CD4-positive, alpha-beta T cell treated with Interleukin-12 subunit alpha and Interleukin-12 subunit beta, for 1 hour (primary cell): ENCODE data around the gene OR2T4.

Experiments used
- DNase-seq: peaks from one replicate; pipeline ENCODE4 v3.0.0-alpha.2; 2020

The OR2T4 gene

DNA sequence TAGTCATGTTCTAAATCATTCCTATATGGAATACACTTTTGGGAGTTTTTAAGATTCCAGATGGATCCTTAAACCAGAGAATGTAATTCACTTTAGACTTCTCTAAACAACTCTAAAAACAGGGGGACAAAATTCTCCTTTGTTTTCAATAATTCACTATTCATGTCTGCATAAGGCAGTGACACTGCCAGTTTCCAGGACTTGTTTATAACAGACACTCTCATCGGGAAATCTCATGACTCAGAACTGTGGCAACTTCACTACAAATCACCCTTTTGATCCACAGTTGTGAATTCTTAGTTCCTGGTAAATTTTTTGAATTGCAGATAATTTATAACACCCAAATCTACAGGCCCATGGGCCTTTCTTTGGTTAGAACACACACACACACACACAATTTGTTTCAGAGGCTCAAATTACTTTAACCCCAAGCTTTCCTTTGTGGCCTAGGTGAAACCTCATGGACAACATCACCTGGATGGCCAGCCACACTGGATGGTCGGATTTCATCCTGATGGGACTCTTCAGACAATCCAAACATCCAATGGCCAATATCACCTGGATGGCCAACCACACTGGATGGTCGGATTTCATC is at the start of gene OR2T4:
Gene OR2T4, plus strand, starts transcription at position 545 of the 595 bp plus-strand sequence. Its CDS starts 0 bp downstream, at position 545.
- no peak for DNase-seq

DNA sequence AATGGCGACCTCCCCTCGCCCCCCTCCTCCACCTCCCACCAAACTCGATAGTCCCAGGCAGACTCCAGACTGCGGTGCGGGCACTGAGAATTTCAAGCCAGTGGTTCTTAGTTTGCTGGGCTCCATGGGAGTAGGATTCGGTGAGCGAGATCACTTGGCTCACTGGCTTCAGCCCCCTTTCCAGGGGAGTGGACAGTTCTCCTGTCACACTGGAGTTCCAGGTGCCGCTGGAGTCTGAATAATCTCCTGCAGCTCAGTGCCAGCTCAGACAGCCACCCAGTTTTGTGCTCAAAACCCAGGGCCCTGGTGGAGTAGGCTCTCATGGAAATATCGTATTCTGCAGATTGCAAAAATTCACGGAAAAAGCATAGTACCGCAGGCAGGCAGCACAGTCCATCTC is 44.7 kb upstream of the OR2T4 start:
- no peak for DNase-seq

DNA sequence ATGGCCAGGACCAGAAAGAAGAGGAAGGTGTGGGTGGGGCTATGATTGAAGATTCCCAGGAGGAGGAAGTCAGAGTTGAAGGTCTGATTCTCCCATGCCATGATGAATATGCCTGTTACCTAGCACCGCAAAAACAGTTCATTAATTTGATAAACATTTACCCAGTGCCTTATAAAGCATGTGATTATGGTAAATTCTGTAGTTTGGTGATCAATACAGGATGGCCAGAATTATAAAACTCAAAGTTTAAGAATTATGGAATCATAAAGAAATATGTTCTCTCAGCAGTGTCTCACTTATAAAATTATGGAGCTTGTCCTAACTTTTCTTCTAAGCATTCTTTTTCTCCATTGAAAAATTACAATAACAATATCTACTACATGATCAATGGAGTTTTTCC is 37.0 kb upstream of the OR2T4 start, which contains the start of gene OR2M7:
Gene OR2M7, minus strand, starts transcription at position 101 of the 400 bp plus-strand sequence. Its CDS starts 0 bp downstream, at position 101.
- DNase-seq, result no peak

DNA sequence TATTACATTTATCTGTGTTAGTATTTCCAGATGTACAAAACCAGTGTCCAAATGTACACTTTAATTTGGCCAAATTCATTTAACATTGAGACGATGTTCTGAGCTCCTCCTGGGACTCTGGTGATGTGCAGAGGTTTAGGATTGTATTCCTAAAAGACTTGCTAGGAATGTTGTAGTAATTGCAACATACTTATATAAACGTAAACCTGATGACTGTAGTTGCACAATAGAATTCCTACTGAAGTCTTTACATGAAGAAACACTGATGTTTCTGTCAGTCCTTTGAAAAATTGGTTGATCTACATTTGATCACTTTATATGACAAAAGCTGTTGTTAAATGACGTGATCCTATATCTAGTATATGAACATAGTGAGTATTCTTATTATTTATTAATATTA is 18.0 kb upstream of the OR2T4 start:
- DNase-seq, result no peak

DNA sequence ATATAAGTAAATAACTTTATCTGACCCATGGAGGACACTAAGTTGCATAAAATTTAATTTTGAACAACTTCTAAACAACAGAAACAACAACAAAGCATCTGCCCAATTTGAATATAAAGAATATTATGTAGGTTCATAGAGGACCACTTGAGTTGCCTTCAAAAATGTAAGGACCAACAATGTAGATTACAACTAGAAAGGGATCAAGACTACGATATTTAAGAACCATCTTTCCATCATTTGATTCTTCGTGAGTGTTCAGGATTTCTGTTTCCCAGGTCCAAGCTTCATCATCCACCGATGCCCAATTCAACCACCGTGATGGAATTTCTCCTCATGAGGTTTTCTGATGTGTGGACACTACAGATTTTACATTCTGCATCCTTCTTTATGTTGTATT is 13.0 kb upstream of the OR2T4 start, which contains the start of gene OR14C36:
Gene OR14C36, plus strand, starts transcription at position 301 of the 400 bp plus-strand sequence. Its CDS starts 0 bp downstream, at position 301.
- no peak for DNase-seq

DNA sequence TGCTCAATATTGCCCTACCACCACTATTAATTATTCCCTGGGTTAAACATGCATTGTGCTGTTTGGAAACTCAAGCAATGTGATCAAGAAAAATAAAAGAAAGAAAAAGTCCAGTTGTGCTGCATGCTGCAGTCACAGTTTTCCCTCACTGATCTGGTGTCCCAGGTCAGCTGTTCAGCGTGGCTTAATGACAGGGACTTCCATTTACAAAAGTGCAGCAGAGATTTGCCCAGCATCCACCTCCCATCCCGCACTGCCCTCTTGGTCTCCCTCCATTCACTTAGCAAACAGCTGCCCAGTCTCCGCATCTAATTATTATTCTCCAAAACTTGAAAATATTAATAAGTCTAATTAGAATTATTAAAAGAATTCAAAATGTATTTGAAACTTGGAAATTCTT is 2.0 kb upstream of the OR2T4 start:
- no peak for DNase-seq

DNA sequence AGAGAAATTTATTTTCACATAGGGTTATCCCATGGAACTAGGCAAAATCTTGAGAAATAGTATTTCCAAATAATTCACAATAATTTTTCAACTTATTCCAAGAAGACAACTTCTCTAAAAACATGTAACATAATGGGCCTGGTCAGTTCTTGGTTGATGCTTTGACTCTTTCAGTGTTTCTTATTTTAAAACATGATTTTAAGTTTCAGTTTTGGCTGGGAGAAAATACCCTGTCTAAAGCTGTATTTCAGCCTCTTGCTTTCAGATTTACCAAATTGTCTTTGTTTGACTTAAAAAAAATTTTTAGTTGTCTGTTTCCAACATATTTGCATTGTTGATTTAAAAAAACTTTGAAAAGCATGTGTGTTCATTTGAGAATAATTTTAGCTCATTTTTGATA is 5.1 kb downstream of the OR2T4 start:
- DNase-seq, result no peak

GRCh38 chr1:248372394-248372793 is 10.9 kb downstream of the OR2T4 start:
- peak; percentile 1 for DNase-seq

DNA sequence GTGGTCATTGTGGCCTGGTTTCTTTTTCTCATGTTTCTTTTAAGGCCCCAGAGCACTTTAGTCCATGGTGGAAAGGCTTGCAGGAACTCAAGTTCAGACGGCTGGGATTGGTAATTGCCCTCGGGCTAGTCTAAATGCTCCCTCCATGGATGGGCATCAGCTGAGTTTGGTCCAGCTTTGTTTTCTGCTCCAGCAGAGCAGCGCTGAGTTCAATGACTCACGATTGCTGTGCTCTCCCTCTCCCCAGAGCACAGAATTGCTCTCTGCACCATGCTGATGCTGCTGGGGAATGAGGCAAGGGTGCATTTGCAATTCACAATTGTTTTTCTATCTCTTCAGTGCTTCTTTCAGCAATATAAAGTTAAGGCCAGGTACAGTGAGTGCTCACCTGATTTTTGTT is 12.3 kb downstream of the OR2T4 start:
- DNase-seq, result no peak

GRCh38 chr1:248375446-248375845 is 14.0 kb downstream of the OR2T4 start, which contains the start of gene OR2T6:
OR2T6 (plus strand) TSS chr1:248375746; CDS start chr1:248387609, 11,863 bp downstream.
- DNase-seq, result no peak

GRCh38 chr1:248376916-248377315 is 15.5 kb downstream of the OR2T4 start:
- no peak for DNase-seq

- no peak for DNase-seq
Measured at GRCh38 chr1:248380854-248381253, 19.4 kb downstream of the OR2T4 start.

GRCh38 chr1:248388426-248388825 is 27.0 kb downstream of the OR2T4 start:
- DNase-seq, result no peak

DNA sequence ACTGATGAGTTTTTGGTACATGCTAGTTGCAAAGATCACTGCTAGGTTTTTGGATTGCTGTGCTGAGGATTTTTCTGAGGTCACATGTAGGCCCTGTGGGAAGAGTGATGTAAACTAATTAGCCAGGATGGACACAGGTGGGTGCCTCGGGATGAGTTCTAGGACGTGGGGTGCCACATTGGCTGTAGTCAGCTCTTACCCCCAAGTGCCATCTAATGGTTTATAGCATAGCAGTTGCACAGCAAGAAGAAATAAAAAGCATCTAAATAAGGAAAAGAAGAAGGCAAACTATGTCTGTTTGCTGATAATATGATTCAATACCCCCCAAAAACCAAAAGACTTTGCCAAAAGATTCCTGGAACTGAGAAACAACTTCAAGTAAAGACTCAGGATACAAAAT is 31.6 kb downstream of the OR2T4 start:
- DNase-seq, result no peak

DNA sequence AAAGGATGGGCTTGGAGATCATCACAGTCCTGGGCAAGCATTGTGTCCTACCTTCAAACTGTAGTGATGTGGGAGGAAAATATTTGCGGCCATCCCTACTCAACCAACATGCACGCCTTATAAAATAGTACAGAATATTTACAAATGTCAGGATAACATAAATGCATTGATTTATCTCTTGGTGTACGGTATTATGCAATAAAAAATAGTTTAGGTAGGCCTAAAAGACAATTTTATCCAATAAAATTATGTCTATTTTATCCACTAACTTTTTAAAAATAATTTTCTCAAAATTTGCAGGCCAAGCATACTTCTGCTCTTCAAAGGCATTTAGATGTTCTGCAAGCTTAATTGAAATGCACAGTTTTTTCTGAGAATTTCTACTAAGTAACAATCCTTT is 41.3 kb downstream of the OR2T4 start, which contains the start of gene OR2T1:
Gene OR2T1, plus strand, starts transcription at position 301 of the 400 bp plus-strand sequence. CDS start 3,100 bp downstream, outside the sequence.
- DNase-seq, result no peak

DNA sequence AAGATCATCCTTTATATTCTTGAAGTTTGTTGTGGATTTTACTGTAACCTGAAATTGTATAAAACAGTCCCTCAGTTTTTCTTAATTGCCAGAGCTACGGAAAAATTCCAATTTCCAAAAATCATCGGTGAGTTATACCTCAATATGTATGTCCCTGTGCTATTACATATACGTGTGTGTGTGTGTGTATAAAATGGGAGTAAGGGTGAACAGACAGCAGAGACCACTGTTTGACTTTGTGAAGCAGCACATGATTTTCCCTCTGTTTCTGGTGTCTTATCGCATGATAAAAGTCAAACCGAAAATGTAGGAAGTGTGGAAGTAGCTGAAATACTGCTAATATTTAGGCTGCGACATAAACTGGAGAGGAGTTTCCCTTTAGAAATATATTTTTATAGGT is 42.6 kb downstream of the OR2T4 start:
- DNase-seq, result peak; percentile 3

GRCh38 chr1:248406721-248407692 is 45.5 kb downstream of the OR2T4 start:
- no peak for DNase-seq
